ENCODE results near the gene MUC21. TPM values are rescaled to one million over a fixed set of nuclear protein-coding genes. Genes with fewer than 3 reads are reported as not detected.
"Not testable (repeated sequence)": the region's sequence is repeated elsewhere in the genome, so short reads cannot be mapped to it uniquely, and the experiment has no call there.

Gene MUC21
- total and polyA plus RNA-seq, 2 of the 8 experiments (the other 6 are each of a cell fraction or from before 2014, with no cell fraction given): not detected

DNA sequence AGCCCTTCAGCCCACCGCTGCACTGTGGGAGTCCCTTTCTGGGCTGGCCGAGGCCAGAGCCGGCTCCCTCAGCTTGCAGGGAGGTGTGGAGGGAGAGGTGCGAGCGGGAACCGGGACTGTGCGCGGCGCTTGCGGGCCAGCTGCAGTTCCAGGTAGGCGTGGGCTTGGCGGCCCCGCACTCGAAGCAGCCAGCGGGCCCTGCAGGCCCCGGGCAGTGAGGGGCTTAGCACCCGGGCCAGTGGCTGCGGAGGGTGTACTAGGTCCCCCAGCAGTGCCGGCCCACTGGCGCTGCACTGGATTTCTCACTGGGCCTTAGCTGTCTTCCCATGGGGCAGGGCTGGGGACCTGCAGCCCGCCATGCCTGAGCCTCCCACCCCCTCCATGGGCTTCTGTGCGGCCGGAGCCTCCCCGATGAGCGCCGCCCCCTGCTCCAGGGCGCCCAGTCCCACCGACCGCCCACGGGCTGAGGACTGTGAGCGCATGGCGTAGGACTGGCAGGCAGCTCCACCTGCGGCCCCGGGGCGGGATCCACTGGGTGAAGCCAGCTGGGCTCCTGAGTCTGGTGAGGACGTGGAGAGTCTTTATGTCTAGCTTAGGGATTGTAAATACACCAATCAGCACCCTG, 37.2 kb downstream of the MUC21 start:
- H3K4ac ChIP-seq (replicated peaks; ENCODE audit: insufficient read length, low read depth, low read length); H2BK5ac ChIP-seq (ENCODE audit: low read depth, low read length); H2BK15ac ChIP-seq (ENCODE audit: low read length); H4K20me1 ChIP-seq (replicated peaks in 1 of 2; ENCODE audit: control insufficient read depth in 1 of 2, insufficient read depth in 2 of 2, low read length in 2 of 2); H3K4me1 ChIP-seq (replicated peaks in 1 of 4; ENCODE audit: control insufficient read depth in 3 of 4, insufficient read depth in 4 of 4, low read length in 3 of 4); H3K18ac ChIP-seq (ENCODE audit: extremely low read depth, low read length); H2BK12ac ChIP-seq (ENCODE audit: low read depth, low read length); H3K79me1 ChIP-seq (ENCODE audit: low read depth, low read length); H3K27ac ChIP-seq (ENCODE audit: low read depth, low read length); H3K23me2 ChIP-seq (ENCODE audit: low read depth, low read length); H4K91ac ChIP-seq (replicated peaks; ENCODE audit: insufficient read length, low read length); H2AFZ ChIP-seq (ENCODE audit: low read length); H3K79me2 ChIP-seq (ENCODE audit: control insufficient read depth in 1 of 2, insufficient read depth in 2 of 2, low read length in 2 of 2); H3K9ac ChIP-seq (replicated peaks in 1 of 4; ENCODE audit: extremely low read depth in 1 of 4, low read depth in 3 of 4, low read length in 3 of 4); FAIRE-seq; H2BK120ac ChIP-seq (replicated peaks; ENCODE audit: low read depth, low read length); H3K14ac ChIP-seq (ENCODE audit: insufficient read length); H3K56ac ChIP-seq (replicated peaks; ENCODE audit: insufficient read length, low read depth, low read length); H4K5ac ChIP-seq (ENCODE audit: insufficient read length, low read depth, low read length); H4K8ac ChIP-seq (ENCODE audit: extremely low read depth, insufficient read depth, low read length); H2AK5ac ChIP-seq (ENCODE audit: low read depth, low read length); H2BK20ac ChIP-seq (ENCODE audit: low read length); H3K27me3 ChIP-seq (replicated peaks in 1 of 4; ENCODE audit: control insufficient read depth in 3 of 4, extremely low read depth in 1 of 4, insufficient read depth in 3 of 4, low read length in 3 of 4); H3K36me3 ChIP-seq (ENCODE audit: control insufficient read depth in 2 of 4, insufficient read depth in 4 of 4, low read length in 3 of 4); H3K23ac ChIP-seq (ENCODE audit: insufficient read length): not testable (repeated sequence)
- WGBS, 2 experiments (ENCODE audit: extremely low coverage in 1 of 2, insufficient coverage in 1 of 2, insufficient read length in 1 of 2, insufficient replicate concordance in 2 of 2, low coverage in 1 of 2, low lambda C conversion rate in 2 of 2, missing lambda C conversion rate in 1 of 2): 62% methylated on average over 15 of the region's 36 CpGs; no CpG with 5 or more reads in 1 of the 2 experiments
- DNase-seq (ENCODE audit: low read depth in 1 of 2, low spot score in 2 of 2): peak in 1 of 2 experiments; percentile 61
- peak overlapping the region; percentile 38 to 54; a peak in 2 of 4 replicates for H3K4me2 ChIP-seq (ENCODE audit: insufficient read depth in 1 of 2, low read depth in 2 of 2, low read length in 2 of 2)
- CTCF ChIA-PET (ENCODE audit: partially characterized antibody): interaction anchor here (1.1 to 1.6 kb wide), 5 partner anchors 18 to 90 kb away, joined by 3 to 6 read pairs (median 4); no protein-coding TSS in a partner anchor
- POLR2A ChIA-PET (ENCODE audit: partially characterized antibody): interaction anchor here (1.1 to 1.8 kb wide), 3 partner anchors 14 to 39 kb away, joined by 3 to 4 read pairs (median 3); no protein-coding TSS in a partner anchor
- peak overlapping the region in 1 of 4 experiments; percentile 36; a peak in 1 of 8 replicates for H3K4me3 ChIP-seq (ENCODE audit: extremely low read depth in 1 of 4, insufficient read depth in 2 of 4, low read depth in 3 of 4, low read length in 4 of 4)
- H3K9me3 ChIP-seq (ENCODE audit: insufficient read depth in 2 of 2, low read depth in 1 of 2, low read length in 1 of 2): peaks cover 5 to 11% of the 10 kb centered on the region in 2 experiments; a peak in 2 of 4 replicates
- TF ChIP-seq KDM4A (IDR thresholded peaks at IDR 0.05; ENCODE audit: low read depth, low read length, severe bottlenecking): peak; percentile 24
- TF ChIP-seq, protein P1, sequence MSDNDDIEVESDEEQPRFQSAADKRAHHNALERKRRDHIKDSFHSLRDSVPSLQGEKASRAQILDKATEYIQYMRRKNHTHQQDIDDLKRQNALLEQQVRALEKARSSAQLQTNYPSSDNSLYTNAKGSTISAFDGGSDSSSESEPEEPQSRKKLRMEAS (IDR thresholded peaks at IDR 0.05): peak; percentile 39
